ENCODE measurements around the gene CHRM3. TPM values are rescaled to one million over a fixed set of nuclear protein-coding genes. Genes with fewer than 3 reads are reported as not detected.
"Not testable (repeated sequence)": the region's sequence is repeated elsewhere in the genome, so short reads cannot be mapped to it uniquely, and the experiment has no call there.

Gene CHRM3
- 0.26 and 1.8 TPM in 2 replicates for total RNA-seq

- DNase-seq (ENCODE audit: low read depth in 2 of 2), result no peak
These were observed at the start of gene CHRM3 for GRCh38 chr1:239386453-239387303. Gene CHRM3 (plus strand): TSS chr1:239386568. CDS start chr1:239907452, 520,884 bp downstream.

- no peak for DNase-seq (ENCODE audit: low read depth in 2 of 2)
These were observed 48.5 kb upstream of the CHRM3 start for GRCh38 chr1:239337799-239338430.

GRCh38 chr1:239347776-239348175, 38.6 kb upstream of the CHRM3 start:
- no peak for DNase-seq (ENCODE audit: low read depth in 2 of 2)

GRCh38 chr1:239348635-239349353, 37.6 kb upstream of the CHRM3 start:
- DNase-seq (ENCODE audit: low read depth in 2 of 2), result no peak

GRCh38 chr1:239349699-239350098, 36.7 kb upstream of the CHRM3 start:
- DNase-seq (ENCODE audit: low read depth in 2 of 2), result no peak

GRCh38 chr1:239353536-239353935, 32.8 kb upstream of the CHRM3 start:
- no peak for DNase-seq (ENCODE audit: low read depth in 2 of 2)

GRCh38 chr1:239354231-239354630, 32.1 kb upstream of the CHRM3 start:
- DNase-seq (ENCODE audit: low read depth in 2 of 2), result no peak

GRCh38 chr1:239357867-239358266, 28.5 kb upstream of the CHRM3 start:
- no peak for DNase-seq (ENCODE audit: low read depth in 2 of 2)

- no peak for DNase-seq (ENCODE audit: low read depth in 2 of 2)
These were observed 25.0 kb upstream of the CHRM3 start for GRCh38 chr1:239361403-239361802.

GRCh38 chr1:239363930-239364329, 22.4 kb upstream of the CHRM3 start:
- no peak for DNase-seq (ENCODE audit: low read depth in 2 of 2)

GRCh38 chr1:239367196-239367810, 19.1 kb upstream of the CHRM3 start:
- DNase-seq (ENCODE audit: low read depth in 2 of 2), result no peak

GRCh38 chr1:239368436-239369109, 17.8 kb upstream of the CHRM3 start:
- no peak for DNase-seq (ENCODE audit: low read depth in 2 of 2)

GRCh38 chr1:239370869-239371268, 15.5 kb upstream of the CHRM3 start:
- DNase-seq (ENCODE audit: low read depth in 2 of 2), result not testable (repeated sequence)

- no peak for DNase-seq (ENCODE audit: low read depth in 2 of 2)
These were observed 3.7 kb upstream of the CHRM3 start for GRCh38 chr1:239382666-239383065.

- DNase-seq (ENCODE audit: low read depth in 2 of 2), result no peak
These were observed 2.7 kb upstream of the CHRM3 start for GRCh38 chr1:239383714-239384113.

GRCh38 chr1:239387304-239388158, 1.2 kb downstream of the CHRM3 start:
- no peak for DNase-seq (ENCODE audit: low read depth in 2 of 2)

- no peak for DNase-seq (ENCODE audit: low read depth in 2 of 2)
These were observed 1.8 kb downstream of the CHRM3 start for GRCh38 chr1:239388159-239388485.

- no peak for DNase-seq (ENCODE audit: low read depth in 2 of 2)
These were observed 2.2 kb downstream of the CHRM3 start for GRCh38 chr1:239388578-239388977.

GRCh38 chr1:239389703-239390102, 3.3 kb downstream of the CHRM3 start:
- no peak for DNase-seq (ENCODE audit: low read depth in 2 of 2)

GRCh38 chr1:239392271-239392670, 5.9 kb downstream of the CHRM3 start:
- DNase-seq (ENCODE audit: low read depth in 2 of 2), result no peak

Data from dermis microvascular lymphatic vessel endothelial cell (primary cell).